DND-41 (cell line): ENCODE results near the gene SVIL.
"Not testable (repeated sequence)": the region's sequence is repeated elsewhere in the genome, so short reads cannot be mapped to it uniquely, and the experiment has no call there.

Source experiments
- CTCF ChIP-seq: IDR thresholded peaks from 2 replicates; pipeline ENCODE4 v1.5.1; 2012; ENCODE audit warnings: borderline replicate concordance, low read length, moderate library complexity, mild to moderate bottlenecking; ENCODE audit not compliant: poor library complexity, severe bottlenecking; ENCODE audit errors: extremely low read depth
- EZH2 ChIP-seq: IDR thresholded peaks from 3 replicates; pipeline ENCODE4 v1.6.1; 2012; ENCODE audit warnings: borderline replicate concordance, low read depth, mild to moderate bottlenecking, moderate library complexity, low read length, inconsistent platforms; ENCODE audit not compliant: severe bottlenecking

- not testable (repeated sequence) for TF ChIP-seq EZH2, CTCF
Observed at GRCh38 chr10:29606693-29607092, 28.1 kb downstream of the SVIL start.
